ENCODE data around the gene ROBO1. TPM values are rescaled to one million over a fixed set of nuclear protein-coding genes. Genes with fewer than 3 reads are reported as not detected.

The ROBO1 gene
- total RNA-seq, 2 experiments from 2014 or later, result 0.12 to 0.20 TPM

DNA sequence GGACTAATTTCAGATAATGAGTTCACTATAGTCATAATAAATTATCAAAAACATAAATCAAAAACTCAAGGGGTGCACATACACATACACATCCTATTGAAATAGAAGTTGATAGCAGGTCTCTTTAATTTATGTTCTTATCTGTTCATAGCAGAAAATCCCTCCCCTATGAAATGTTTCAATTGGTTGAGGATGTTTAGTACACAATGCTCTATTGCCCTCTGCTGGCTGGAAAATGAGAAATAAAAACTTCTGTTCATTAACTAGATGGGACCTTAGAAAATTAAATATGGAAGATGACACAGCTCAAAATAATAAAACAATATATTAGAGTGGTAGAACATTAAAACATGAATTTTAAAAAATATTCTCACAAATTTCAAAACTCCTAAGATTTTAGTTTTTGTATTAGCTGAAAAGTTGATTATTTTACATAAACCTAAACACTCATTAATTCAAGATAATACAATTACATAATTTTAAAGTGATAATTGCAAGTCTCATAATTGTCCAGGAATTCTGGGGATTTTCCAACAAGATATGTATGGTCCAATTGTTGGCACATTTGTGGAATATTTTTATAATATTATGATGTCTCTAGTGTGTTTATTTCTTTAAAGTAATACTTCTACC, 735.0 kb downstream of the ROBO1 start:
- Mint-ChIP-seq H3K4me3 (no peak overlapping the region), H3K4me1 (ENCODE audit: low read depth) (no peaks in the 10 kb centered on the region), H3K36me3 (ENCODE audit: low read depth) (no peaks in the 10 kb centered on the region), H3K27me3 (ENCODE audit: low read depth) (no peaks in the 10 kb centered on the region), H3K27ac (no peak overlapping the region), H3K9me3 (no peaks in the 10 kb centered on the region)
- no peak for DNase-seq
- intact Hi-C loops (cut with micrococcal nuclease), result loop anchor here (1.0 kb wide), 1 partner anchor 374 kb away; no protein-coding TSS in a partner anchor
- CTCF ChIA-PET, result interaction anchor here (0.7 kb wide), 1 partner anchor 1046 kb away, joined by 3 read pairs; no protein-coding TSS in a partner anchor

DNA sequence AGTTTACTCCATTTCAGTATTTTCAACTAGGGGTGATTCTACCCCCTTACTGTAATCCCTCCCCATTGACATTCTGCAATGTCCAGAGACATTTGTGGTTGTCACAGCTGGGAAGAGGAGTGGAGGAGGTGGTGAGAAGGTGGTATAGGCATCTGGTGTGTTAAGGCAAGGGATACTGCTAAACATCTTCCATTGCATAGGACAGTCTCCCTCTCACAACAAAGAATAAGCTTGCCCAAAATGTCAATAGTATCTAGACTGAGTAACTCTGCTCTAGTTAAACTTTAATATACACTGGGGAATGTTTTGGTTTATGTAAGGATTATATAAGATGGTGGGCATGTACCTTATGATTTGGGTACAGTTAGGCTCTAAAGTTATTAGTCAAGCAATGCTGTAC, 737.6 kb downstream of the ROBO1 start:
- CTCF ChIA-PET, result no interaction called here
- intact Hi-C loops (cut with micrococcal nuclease), result no loop called here
- Mint-ChIP-seq H3K4me1 (ENCODE audit: low read depth) (no peaks in the 10 kb centered on the region), H3K36me3 (ENCODE audit: low read depth) (no peaks in the 10 kb centered on the region), H3K27me3 (ENCODE audit: low read depth) (no peaks in the 10 kb centered on the region), H3K9me3 (no peaks in the 10 kb centered on the region), H3K4me3 (no peak overlapping the region), H3K27ac (no peak overlapping the region)
- DNase-seq, result no peak

DNA sequence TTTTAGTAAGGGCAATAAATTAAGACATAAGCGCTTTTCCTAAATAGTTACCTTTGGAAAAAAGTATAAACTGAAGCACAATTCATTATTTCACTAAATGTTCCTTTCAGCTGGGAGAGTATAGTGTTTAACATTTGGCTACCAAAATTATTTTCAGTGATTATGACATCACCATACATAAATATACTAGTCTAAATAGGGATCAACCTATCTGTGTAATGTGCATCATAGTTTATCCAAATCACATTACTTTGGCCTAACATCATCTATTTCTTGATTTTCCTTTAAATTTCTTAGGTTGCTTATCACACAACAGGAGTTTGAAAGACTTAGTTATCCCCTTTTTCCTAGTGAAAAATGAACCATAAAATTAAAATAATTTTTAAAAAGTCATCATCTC, 738.9 kb downstream of the ROBO1 start:
- no peak overlapping the region for H3K4me3 Mint-ChIP-seq
- no peaks in the 10 kb centered on the region for H3K36me3 Mint-ChIP-seq (ENCODE audit: low read depth)
- H3K9me3 Mint-ChIP-seq, result no peaks in the 10 kb centered on the region
- no peaks in the 10 kb centered on the region for H3K27me3 Mint-ChIP-seq (ENCODE audit: low read depth)
- no peak overlapping the region for H3K27ac Mint-ChIP-seq
- no peaks in the 10 kb centered on the region for H3K4me1 Mint-ChIP-seq (ENCODE audit: low read depth)
- intact Hi-C loops (cut with micrococcal nuclease), result no loop called here
- CTCF ChIA-PET, result no interaction called here
- DNase-seq, result no peak

DNA sequence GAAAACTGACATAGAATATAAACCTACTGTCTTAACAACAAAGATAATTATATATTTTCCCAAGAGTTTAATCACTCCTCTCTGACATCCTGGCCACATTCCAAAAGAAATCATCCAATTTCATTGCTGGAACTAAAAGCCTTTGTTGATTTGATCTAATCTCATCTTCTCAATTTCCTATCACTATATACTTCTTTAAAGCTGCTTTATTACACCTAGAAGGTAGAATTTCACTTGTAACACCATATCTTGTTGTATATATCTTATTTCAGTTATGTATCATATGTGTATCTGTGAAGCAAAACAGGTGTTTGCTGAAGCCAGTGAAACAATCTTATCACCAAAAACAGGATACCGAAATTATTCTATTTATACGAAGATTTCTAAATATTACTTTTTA, 740.2 kb downstream of the ROBO1 start:
- intact Hi-C loops (cut with micrococcal nuclease), result no loop called here
- Mint-ChIP-seq H3K36me3 (ENCODE audit: low read depth) (no peaks in the 10 kb centered on the region), H3K27me3 (ENCODE audit: low read depth) (no peaks in the 10 kb centered on the region), H3K4me1 (ENCODE audit: low read depth) (no peaks in the 10 kb centered on the region), H3K4me3 (no peak overlapping the region), H3K9me3 (peaks cover 2% of the 10 kb centered on the region), H3K27ac (no peak overlapping the region)
- no peak for DNase-seq
- CTCF ChIA-PET, result no interaction called here

DNA sequence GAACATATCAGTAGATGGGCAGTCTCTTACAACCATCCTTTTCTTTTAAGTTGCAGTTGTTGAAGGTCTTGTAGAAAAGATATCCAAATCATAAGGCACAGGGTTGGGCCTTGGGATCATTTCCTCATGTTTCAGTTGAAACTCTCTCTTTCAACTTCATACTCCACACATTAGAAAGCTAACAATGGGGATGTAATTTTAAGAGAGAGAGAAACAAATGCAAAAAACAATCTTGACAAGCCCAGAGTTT, 747.9 kb downstream of the ROBO1 start:
- Mint-ChIP-seq H3K4me3 (peak overlapping the region; percentile 28), H3K36me3 (ENCODE audit: low read depth) (peaks cover 2% of the 10 kb centered on the region), H3K27me3 (ENCODE audit: low read depth) (peaks cover 16% of the 10 kb centered on the region), H3K4me1 (ENCODE audit: low read depth) (peaks cover 4% of the 10 kb centered on the region), H3K27ac (no peak overlapping the region), H3K9me3 (peaks cover 2% of the 10 kb centered on the region)
- CTCF ChIA-PET, result no interaction called here
- DNase-seq, result no peak
- intact Hi-C loops (cut with micrococcal nuclease), result no loop called here

DNA sequence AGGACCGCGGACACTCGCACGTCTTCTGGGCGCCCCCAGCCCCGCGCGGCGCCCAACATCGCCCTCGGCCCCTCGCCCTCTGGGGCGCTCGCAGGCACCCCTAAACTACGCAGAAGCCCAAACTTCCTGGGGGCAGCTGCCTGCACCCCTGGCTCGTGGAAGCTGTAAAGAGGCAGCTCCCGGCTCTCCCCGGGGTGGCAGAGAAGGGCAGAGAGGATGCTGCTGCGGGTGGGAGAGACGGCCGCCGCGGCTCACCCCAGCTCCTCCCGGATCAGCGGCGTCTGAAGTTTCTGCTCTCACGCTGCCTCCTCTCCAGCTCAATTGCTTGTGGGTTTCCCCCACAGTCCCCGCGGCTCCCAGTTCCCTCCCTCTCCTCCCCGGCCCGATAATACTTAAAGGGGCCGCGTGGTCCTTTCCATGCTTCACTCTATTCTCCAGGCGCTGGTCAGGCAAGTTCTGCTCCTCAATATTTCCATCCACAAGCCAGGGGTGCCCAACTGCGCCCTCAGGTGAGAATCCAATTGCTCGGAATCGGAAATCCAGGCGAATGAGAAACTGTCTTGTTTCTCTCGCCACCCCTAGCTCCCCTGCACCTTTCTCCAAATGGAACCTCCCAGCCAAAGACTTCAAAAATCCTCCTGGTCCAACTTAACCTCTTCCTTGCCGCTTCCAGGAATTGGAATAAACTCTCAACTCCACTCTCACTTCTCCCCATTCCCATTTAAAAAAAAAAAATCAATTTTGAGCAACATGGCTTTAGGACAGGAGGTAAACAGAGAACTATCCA, 748.5 kb downstream of the ROBO1 start:
- no peak overlapping the region for H3K27ac Mint-ChIP-seq
- peaks cover 16% of the 10 kb centered on the region for H3K27me3 Mint-ChIP-seq (ENCODE audit: low read depth)
- peaks cover 2% of the 10 kb centered on the region for H3K36me3 Mint-ChIP-seq (ENCODE audit: low read depth)
- no peak for DNase-seq
- intact Hi-C loops (cut with micrococcal nuclease), result no loop called here
- H3K4me1 Mint-ChIP-seq (ENCODE audit: low read depth), result peaks cover 4% of the 10 kb centered on the region
- peak overlapping the region; percentile 28 for H3K4me3 Mint-ChIP-seq
- peaks cover 2% of the 10 kb centered on the region for H3K9me3 Mint-ChIP-seq
- CTCF ChIA-PET, result no interaction called here

DNA sequence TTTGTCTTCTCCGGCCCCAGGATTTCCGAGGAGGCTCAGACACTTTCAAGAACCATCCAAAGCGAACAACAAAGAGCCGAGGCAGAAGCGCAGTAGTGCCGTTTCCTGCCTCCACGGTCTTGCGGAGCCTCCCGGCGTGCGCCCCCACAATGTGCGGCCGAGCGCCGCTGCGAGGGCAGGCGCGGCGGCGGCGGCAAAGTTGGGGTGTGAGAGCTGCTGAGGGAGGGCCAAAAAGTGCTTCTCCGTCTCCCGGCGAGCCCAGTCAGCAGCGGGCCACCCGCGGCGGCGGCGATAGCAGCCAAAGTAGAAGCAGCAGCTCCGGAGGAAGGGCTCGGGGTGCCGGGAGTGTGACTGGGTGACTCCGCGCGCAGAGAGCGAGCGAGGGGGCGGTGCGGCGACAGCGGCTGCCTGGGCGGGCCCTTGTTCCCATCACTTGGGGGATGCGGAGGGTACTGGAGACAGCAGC, 749.1 kb downstream of the ROBO1 start:
- H3K9me3 Mint-ChIP-seq, result peaks cover 2% of the 10 kb centered on the region
- H3K36me3 Mint-ChIP-seq (ENCODE audit: low read depth), result peaks cover 2% of the 10 kb centered on the region
- no peak overlapping the region for H3K4me3 Mint-ChIP-seq
- CTCF ChIA-PET, result no interaction called here
- H3K27me3 Mint-ChIP-seq (ENCODE audit: low read depth), result peaks cover 16% of the 10 kb centered on the region
- H3K4me1 Mint-ChIP-seq (ENCODE audit: low read depth), result peaks cover 4% of the 10 kb centered on the region
- intact Hi-C loops (cut with micrococcal nuclease), result no loop called here
- no peak overlapping the region for H3K27ac Mint-ChIP-seq
- DNase-seq, result no peak

DNA sequence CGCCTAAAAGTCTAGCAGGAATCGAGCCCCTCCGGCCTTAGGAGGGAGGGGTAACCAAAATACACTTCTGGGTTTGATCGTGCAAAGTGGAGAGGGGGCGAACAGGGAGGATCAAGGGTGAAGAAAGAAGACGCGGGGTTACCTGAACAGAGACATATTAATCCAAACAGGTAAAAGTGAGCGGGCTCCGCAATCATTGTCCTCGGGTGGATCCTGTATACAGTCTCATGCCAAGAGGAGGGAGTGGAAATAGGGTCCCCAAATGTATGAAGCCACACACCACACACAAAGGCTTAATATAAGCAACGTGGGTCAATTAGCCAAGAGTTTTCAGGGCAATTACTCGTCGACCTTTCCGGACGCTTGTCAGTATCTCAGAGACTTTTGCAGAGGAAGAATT, 749.5 kb downstream of the ROBO1 start:
- peaks cover 2% of the 10 kb centered on the region for H3K9me3 Mint-ChIP-seq
- H3K4me1 Mint-ChIP-seq (ENCODE audit: low read depth), result peaks cover 4% of the 10 kb centered on the region
- DNase-seq, result no peak
- H3K27me3 Mint-ChIP-seq (ENCODE audit: low read depth), result peaks cover 16% of the 10 kb centered on the region
- intact Hi-C loops (cut with micrococcal nuclease), result no loop called here
- H3K4me3 Mint-ChIP-seq, result no peak overlapping the region
- no peak overlapping the region for H3K27ac Mint-ChIP-seq
- CTCF ChIA-PET, result no interaction called here
- H3K36me3 Mint-ChIP-seq (ENCODE audit: low read depth), result peaks cover 2% of the 10 kb centered on the region

DNA sequence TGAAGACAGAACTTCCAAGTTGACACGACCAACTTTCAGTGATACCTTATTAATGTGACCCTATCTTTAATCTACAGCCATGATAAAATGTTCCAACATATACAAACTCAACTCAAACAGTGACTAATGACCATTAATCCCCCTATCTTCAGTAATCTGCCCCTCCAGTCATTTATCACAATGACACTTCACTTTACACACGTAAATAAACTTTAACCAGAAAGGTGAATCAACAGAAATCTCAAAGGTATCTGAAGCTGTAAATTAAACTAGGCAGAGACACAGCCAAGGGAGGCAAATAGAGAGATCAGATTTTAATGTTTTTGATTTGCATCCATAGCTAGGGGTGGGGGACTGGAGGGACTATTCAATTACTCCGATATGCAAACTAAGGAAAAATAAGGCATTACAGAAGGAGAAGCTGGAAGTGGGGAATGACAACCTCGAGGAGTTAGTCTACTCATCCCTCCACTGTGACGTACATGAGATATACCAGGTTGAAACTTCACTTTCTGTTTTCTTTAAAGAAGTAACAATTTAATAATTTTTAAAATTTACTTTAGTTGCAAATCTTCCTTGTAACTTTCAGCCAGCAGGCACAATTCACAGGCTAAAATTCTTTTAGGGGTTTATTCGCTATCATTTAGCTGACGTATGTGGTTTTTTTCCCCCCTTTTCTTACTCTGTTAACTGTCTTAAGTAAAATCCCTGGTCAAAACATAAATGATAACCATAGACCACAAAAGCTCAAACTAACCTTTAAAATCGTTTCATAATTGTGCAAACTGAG, 751.0 kb downstream of the ROBO1 start:
- Mint-ChIP-seq H3K27me3 (ENCODE audit: low read depth) (peaks cover 12% of the 10 kb centered on the region), H3K36me3 (ENCODE audit: low read depth) (peaks cover 2% of the 10 kb centered on the region), H3K27ac (no peak overlapping the region), H3K4me1 (ENCODE audit: low read depth) (peaks cover 4% of the 10 kb centered on the region), H3K9me3 (no peaks in the 10 kb centered on the region), H3K4me3 (no peak overlapping the region)
- intact Hi-C loops (cut with micrococcal nuclease), result no loop called here
- DNase-seq, result no peak
- CTCF ChIA-PET, result no interaction called here

DNA sequence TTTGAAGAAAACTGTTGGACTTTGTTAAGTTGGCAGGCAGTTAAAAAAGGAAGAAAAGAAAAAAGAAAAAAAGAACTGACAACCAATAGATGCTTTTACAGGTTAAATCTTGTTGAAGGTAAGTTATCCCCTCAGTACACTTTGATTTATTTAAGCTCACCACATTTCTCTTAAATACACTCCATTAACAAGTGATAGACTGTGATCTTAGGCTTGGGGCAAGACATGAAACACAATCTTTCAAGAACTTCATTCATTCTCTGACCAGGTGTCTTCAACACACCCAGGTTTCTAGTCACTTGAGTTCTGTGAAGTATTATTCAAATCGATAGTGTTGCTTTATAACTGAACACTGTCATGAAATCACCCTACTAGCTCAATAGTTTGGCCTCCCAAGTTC, 751.9 kb downstream of the ROBO1 start:
- intact Hi-C loops (cut with micrococcal nuclease), result no loop called here

DNA sequence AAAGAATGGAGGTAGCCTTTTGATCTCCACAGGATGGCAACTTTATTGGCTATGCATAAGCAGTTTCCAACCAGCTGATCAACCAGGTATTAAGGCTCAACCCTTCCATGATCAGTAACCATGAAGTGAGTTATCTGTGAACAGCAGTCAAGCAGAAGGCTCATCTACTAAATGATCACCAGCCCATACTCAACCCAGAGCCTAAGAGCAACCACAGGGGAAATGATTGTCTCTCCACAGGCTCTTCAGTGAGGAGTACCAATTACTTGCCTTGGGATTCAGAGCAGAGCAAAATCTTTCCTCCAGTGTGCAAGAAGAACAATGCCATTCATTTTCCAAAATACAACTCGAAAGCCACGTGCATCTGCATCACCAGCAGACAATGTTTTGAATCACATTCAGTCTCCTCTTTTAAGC, 754.8 kb downstream of the ROBO1 start:
- Mint-ChIP-seq H3K9me3 (peaks cover 1% of the 10 kb centered on the region), H3K27me3 (ENCODE audit: low read depth) (peaks cover 2% of the 10 kb centered on the region), H3K36me3 (ENCODE audit: low read depth) (no peaks in the 10 kb centered on the region), H3K27ac (no peak overlapping the region), H3K4me3 (no peak overlapping the region), H3K4me1 (ENCODE audit: low read depth) (no peaks in the 10 kb centered on the region)
- CTCF ChIA-PET, result no interaction called here
- no peak for DNase-seq
- intact Hi-C loops (cut with micrococcal nuclease), result no loop called here

More for the DNA sequence above, 751.9 kb downstream of the ROBO1 start:
- H3K27ac Mint-ChIP-seq, result no peak overlapping the region
- peaks cover 2% of the 10 kb centered on the region for H3K36me3 Mint-ChIP-seq (ENCODE audit: low read depth)
- DNase-seq, result no peak
- peaks cover 4% of the 10 kb centered on the region for H3K4me1 Mint-ChIP-seq (ENCODE audit: low read depth)
- H3K4me3 Mint-ChIP-seq, result no peak overlapping the region
- no peaks in the 10 kb centered on the region for H3K9me3 Mint-ChIP-seq
- CTCF ChIA-PET, result no interaction called here
- peaks cover 9% of the 10 kb centered on the region for H3K27me3 Mint-ChIP-seq (ENCODE audit: low read depth)

DNA sequence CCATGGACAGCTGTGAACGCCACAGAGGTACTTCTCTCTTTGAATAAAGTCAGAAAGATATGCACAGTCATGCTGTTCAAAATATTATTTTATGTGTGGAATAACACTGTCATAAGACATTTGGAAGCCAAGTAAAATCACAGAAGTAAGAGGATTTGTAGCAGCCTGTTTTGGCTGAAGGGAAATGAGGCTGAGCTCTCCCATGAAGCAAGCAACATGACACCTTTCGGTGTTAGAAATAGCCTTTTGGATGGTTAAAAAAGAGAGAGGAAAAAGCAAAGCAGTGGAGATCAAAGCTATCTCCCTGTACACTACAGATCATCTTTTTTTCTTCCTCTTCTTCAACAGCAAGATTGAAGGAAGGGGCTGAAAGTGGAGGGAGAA, 755.3 kb downstream of the ROBO1 start:
- intact Hi-C loops (cut with micrococcal nuclease), result no loop called here
- CTCF ChIA-PET, result no interaction called here
- no peak for DNase-seq
- H3K27me3 Mint-ChIP-seq (ENCODE audit: low read depth), result peaks cover 2% of the 10 kb centered on the region
- peaks cover 2% of the 10 kb centered on the region for H3K9me3 Mint-ChIP-seq
- H3K27ac Mint-ChIP-seq, result no peak overlapping the region
- H3K4me3 Mint-ChIP-seq, result no peak overlapping the region
- no peaks in the 10 kb centered on the region for H3K4me1 Mint-ChIP-seq (ENCODE audit: low read depth)
- H3K36me3 Mint-ChIP-seq (ENCODE audit: low read depth), result no peaks in the 10 kb centered on the region

Data from activated naive CD4-positive, alpha-beta T cell treated with anti-CD3 and anti-CD28 coated beads for 36 hours (primary cell).